ENCODE data around the gene ITGA11. TPM values are rescaled to one million over a fixed set of nuclear protein-coding genes. Genes with fewer than 3 reads are reported as not detected.

ITGA11 gene
- total and polyA plus RNA-seq, 2 of the 13 experiments (the other 11 are each of a cell fraction or from before 2014, with no cell fraction given): not detected

GRCh38 chr15:68407141-68407885, 24.6 kb downstream of the ITGA11 start:
- no peaks in the 10 kb centered on the region for H4K20me1 ChIP-seq (ENCODE audit: insufficient read depth, low read length)
- ChIA-PET CTCF (ENCODE audit: low intra/inter-chr PET ratio, low total read pairs) (no interaction called here), POLR2A (interaction anchor here (0.5 kb wide), 1 partner anchor 1414 kb away, joined by 4 read pairs; no protein-coding TSS in a partner anchor)
- peaks cover 6 to 31% of the 10 kb centered on the region in 2 experiments for H3K27me3 ChIP-seq (ENCODE audit: control insufficient read depth in 1 of 2, insufficient read depth in 2 of 2, low read length in 2 of 2)
- no peak overlapping the region for H3K27ac ChIP-seq (ENCODE audit: extremely low read length, insufficient read depth, low read length)
- DNase-seq (ENCODE audit: low spot score): no peak
- in situ Hi-C loops (cut with HindIII; ENCODE audit: extremely low pct_ligation_motif_present, low pct_unique_long_range_greater_than_20kb): no loop called here
- H3K9me3 ChIP-seq (ENCODE audit: low read length): no peaks in the 10 kb centered on the region
- H3K4me3 ChIP-seq (replicated peaks in 1 of 3; ENCODE audit: insufficient read depth in 1 of 3, low read depth in 2 of 3, low read length in 3 of 3): no peak overlapping the region
- intact Hi-C loops (cut with micrococcal nuclease; ENCODE audit: unreplicated experiment): no loop called here
- no peak for FAIRE-seq
- H3K79me2 ChIP-seq (ENCODE audit: insufficient read depth, low read length): no peaks in the 10 kb centered on the region
- H2AFZ ChIP-seq (ENCODE audit: low read length): no peak overlapping the region
- no peak overlapping the region for H3K9ac ChIP-seq (ENCODE audit: insufficient read depth, low read depth, low read length)
- no peaks in the 10 kb centered on the region for H3K36me3 ChIP-seq (replicated peaks in 1 of 2; ENCODE audit: control insufficient read depth in 1 of 2, insufficient read depth in 2 of 2, low read length in 2 of 2)
- WGBS (ENCODE audit: low lambda C conversion rate): 46% methylated on average over 9 of the region's 9 CpGs
- no peak for TF ChIP-seq ARNTL (CRISPR knock-in tag; IDR thresholded peaks at IDR 0.05)
- peaks cover 22% of the 10 kb centered on the region; the same call in 1 of the 2 replicates for H3K4me1 ChIP-seq (ENCODE audit: insufficient read depth, low read length)
- no peak for ATAC-seq
- H3K4me2 ChIP-seq (ENCODE audit: low read depth, low read length): no peak overlapping the region
- BruUV-seq (replicated peaks): no TSS peak

- Histone ChIP-seq H3K9me3 (ENCODE audit: low read length) (no peaks in the 10 kb centered on the region), H3K27ac (ENCODE audit: extremely low read length, insufficient read depth, low read length) (no peak overlapping the region), H3K4me3 (replicated peaks in 1 of 3; ENCODE audit: insufficient read depth in 1 of 3, low read depth in 2 of 3, low read length in 3 of 3) (no peak overlapping the region), H3K27me3 (ENCODE audit: control insufficient read depth in 1 of 2, insufficient read depth in 2 of 2, low read length in 2 of 2) (peaks cover 6 to 19% of the 10 kb centered on the region in 2 experiments; a peak in 4 of 5 replicates), H3K4me1 (ENCODE audit: insufficient read depth, low read length) (peaks cover 22% of the 10 kb centered on the region; the same call in 1 of the 2 replicates), H3K4me2 (ENCODE audit: low read depth, low read length) (no peak overlapping the region), H3K36me3 (replicated peaks in 1 of 2; ENCODE audit: control insufficient read depth in 1 of 2, insufficient read depth in 2 of 2, low read length in 2 of 2) (no peaks in the 10 kb centered on the region), H3K79me2 (ENCODE audit: insufficient read depth, low read length) (no peaks in the 10 kb centered on the region), H3K9ac (ENCODE audit: insufficient read depth, low read depth, low read length) (no peak overlapping the region), H2AFZ (ENCODE audit: low read length) (no peak overlapping the region), H4K20me1 (ENCODE audit: insufficient read depth, low read length) (no peaks in the 10 kb centered on the region)
- ChIA-PET POLR2A (no interaction called here), CTCF (ENCODE audit: low intra/inter-chr PET ratio, low total read pairs) (no interaction called here)
- DNase-seq (ENCODE audit: low spot score) (no peak), FAIRE-seq (no peak), ATAC-seq (no peak; the same call in 2 of the 3 replicates)
- TF ChIP-seq BHLHE40 (IDR thresholded peaks at IDR 0.05; ENCODE audit: low read length) (0 out of 2 replicates have a peak, but pooled peaks have one; percentile 20), CREB1 (IDR thresholded peaks at IDR 0.05) (peak; percentile 11; the same call in 1 of the 2 replicates), CREB1 (CRISPR knock-in tag; IDR thresholded peaks at IDR 0.05) (no peak), ATF1 (CRISPR knock-in tag; IDR thresholded peaks at IDR 0.05) (no peak), ETV6 (CRISPR knock-in tag; conservative IDR thresholded peaks at IDR 0.05) (no peak)
- in situ Hi-C loops (cut with HindIII; ENCODE audit: extremely low pct_ligation_motif_present, low pct_unique_long_range_greater_than_20kb): no loop called here
- WGBS (ENCODE audit: low lambda C conversion rate): 23% methylated on average over 10 of the region's 13 CpGs
- no TSS peak for BruUV-seq (replicated peaks)
- intact Hi-C loops (cut with micrococcal nuclease; ENCODE audit: unreplicated experiment): no loop called here
These were observed 26.3 kb downstream of the ITGA11 start for GRCh38 chr15:68405378-68406250.
